ENCODE results near the gene TRAF7.

Gene TRAF7

GRCh38 chr16:2147378-2147777, 8.2 kb upstream of the TRAF7 start:
- TF ChIP-seq POLR2AphosphoS5 (IDR thresholded peaks at IDR 0.05; ENCODE audit: low read depth, low read length) (no peak), TAF1 (IDR thresholded peaks at IDR 0.05; ENCODE audit: borderline replicate concordance, insufficient read depth, low read length) (no peak), FOXP2 (optimal IDR thresholded peaks at IDR 0.05; ENCODE audit: borderline replicate concordance, extremely low read depth, extremely low read length, insufficient read depth) (no peak), SIN3A (IDR thresholded peaks at IDR 0.05; ENCODE audit: borderline replicate concordance, insufficient read depth, low read length) (no peak), REST (IDR thresholded peaks at IDR 0.05; ENCODE audit: insufficient read depth in 1 of 2, low read depth in 2 of 2, low read length in 2 of 2) (no peak)

- no peak for TF ChIP-seq REST (IDR thresholded peaks at IDR 0.05; ENCODE audit: insufficient read depth in 1 of 2, low read depth in 2 of 2, low read length in 2 of 2)
- TF ChIP-seq FOXP2 (optimal IDR thresholded peaks at IDR 0.05; ENCODE audit: borderline replicate concordance, extremely low read depth, extremely low read length, insufficient read depth): no peak
- no peak for TF ChIP-seq POLR2AphosphoS5 (IDR thresholded peaks at IDR 0.05; ENCODE audit: low read depth, low read length)
- no peak for TF ChIP-seq TAF1 (IDR thresholded peaks at IDR 0.05; ENCODE audit: borderline replicate concordance, insufficient read depth, low read length)
- no peak for TF ChIP-seq SIN3A (IDR thresholded peaks at IDR 0.05; ENCODE audit: borderline replicate concordance, insufficient read depth, low read length)
Observed at GRCh38 chr16:2147981-2148671, 7.5 kb upstream of the TRAF7 start, which contains the start of gene RAB26. Gene RAB26 (plus strand): TSS chr16:2148625. CDS start chr16:2148784, 159 bp downstream.

GRCh38 chr16:2148714-2149629, 6.6 kb upstream of the TRAF7 start:
- TF ChIP-seq FOXP2 (optimal IDR thresholded peaks at IDR 0.05; ENCODE audit: borderline replicate concordance, extremely low read depth, extremely low read length, insufficient read depth) (no peak), POLR2AphosphoS5 (IDR thresholded peaks at IDR 0.05; ENCODE audit: low read depth, low read length) (no peak), REST (IDR thresholded peaks at IDR 0.05; ENCODE audit: insufficient read depth in 1 of 2, low read depth in 2 of 2, low read length in 2 of 2) (no peak), TAF1 (IDR thresholded peaks at IDR 0.05; ENCODE audit: borderline replicate concordance, insufficient read depth, low read length) (no peak), SIN3A (IDR thresholded peaks at IDR 0.05; ENCODE audit: borderline replicate concordance, insufficient read depth, low read length) (no peak)

- no peak for TF ChIP-seq SIN3A (IDR thresholded peaks at IDR 0.05; ENCODE audit: borderline replicate concordance, insufficient read depth, low read length)
- no peak for TF ChIP-seq REST (IDR thresholded peaks at IDR 0.05; ENCODE audit: insufficient read depth in 1 of 2, low read depth in 2 of 2, low read length in 2 of 2)
- TF ChIP-seq TAF1 (IDR thresholded peaks at IDR 0.05; ENCODE audit: borderline replicate concordance, insufficient read depth, low read length): no peak
- no peak for TF ChIP-seq FOXP2 (optimal IDR thresholded peaks at IDR 0.05; ENCODE audit: borderline replicate concordance, extremely low read depth, extremely low read length, insufficient read depth)
- no peak for TF ChIP-seq POLR2AphosphoS5 (IDR thresholded peaks at IDR 0.05; ENCODE audit: low read depth, low read length)
Observed at GRCh38 chr16:2149630-2150417, 5.8 kb upstream of the TRAF7 start.

Data from PFSK-1 (cell line).